WTC11 (cell line): ENCODE results near the gene ADAP1. TPM values are rescaled to one million over a fixed set of nuclear protein-coding genes. Genes with fewer than 3 reads are reported as not detected.

Experiments used
- ATAC-seq: fragments of 200-7000 bp; cut with Tn5 transposase; 2 replicates; pipeline ENCODE4 v1.10.0; 2021; ENCODE audit warnings: mild to moderate bottlenecking, moderate library complexity
- CTCF ChIA-PET: fragments of 300-600 bp; sonication (Branson Sonifier 250); formaldehyde crosslinking; loops from one replicate; lab custom pipeline; 2021; ENCODE audit warnings: antibody characterized with exemption; lab: Charles Lee
- POLR2A ChIA-PET: fragments of 350-600 bp; sonication (Branson Sonifier 250); formaldehyde crosslinking; loops from one replicate; lab custom pipeline; 2021; ENCODE audit warnings: antibody characterized with exemption; lab: Charles Lee
- DNase-seq: peaks from one replicate; pipeline ENCODE4 v3.0.0; 2021; ENCODE audit warnings: low spot score
- H3K27ac Mint-ChIP-seq: 2 replicates; pipeline ENCODE4 v1.8.0; 2021; ENCODE audit warnings: mixed read lengths
- H3K27me3 Mint-ChIP-seq: 2 replicates; pipeline ENCODE4 v1.8.0; 2021; ENCODE audit warnings: low read depth, mild to moderate bottlenecking, moderate library complexity, mixed read lengths
- H3K36me3 Mint-ChIP-seq: 2 replicates; pipeline ENCODE4 v1.8.0; 2021; ENCODE audit warnings: mixed read lengths
- H3K4me1 Mint-ChIP-seq: 2 replicates; pipeline ENCODE4 v1.8.0; 2022; ENCODE audit warnings: mixed read lengths
- H3K4me3 Mint-ChIP-seq: 2 replicates; pipeline ENCODE4 v1.8.0; 2021; ENCODE audit warnings: mild to moderate bottlenecking, moderate library complexity, mixed read lengths
- H3K9me3 Mint-ChIP-seq: 2 replicates; pipeline ENCODE4 v1.8.0; 2021; ENCODE audit warnings: mixed read lengths
- AR ChIP-seq: fragments of 250-450 bp; sonication (Bioruptor Pico); IDR thresholded peaks from 2 replicates; pipeline ENCODE4 v1.9.0; 2021; ENCODE audit warnings: mild to moderate bottlenecking
- E2F4 ChIP-seq: sonication (generic); formaldehyde crosslinking; IDR thresholded peaks from 2 replicates; pipeline ENCODE4 v1.8.1; 2022; ENCODE audit warnings: low read depth, mild to moderate bottlenecking, moderate library complexity, missing genetic modification reagents, borderline replicate concordance
- EMX1 ChIP-seq: fragments of 250-450 bp; sonication (Bioruptor Pico); IDR thresholded peaks from 2 replicates; pipeline ENCODE4 v1.8.0; 2021; ENCODE audit warnings: mild to moderate bottlenecking
- FOXJ3 ChIP-seq: sonication (generic); formaldehyde crosslinking; IDR thresholded peaks from 2 replicates; pipeline ENCODE4 v1.9.0; 2021; ENCODE audit warnings: missing genetic modification reagents, mild to moderate bottlenecking, borderline replicate concordance
- FOXK1 ChIP-seq: sonication (generic); formaldehyde crosslinking; IDR thresholded peaks from 2 replicates; pipeline ENCODE4 v1.8.0; 2022; ENCODE audit warnings: mild to moderate bottlenecking, moderate library complexity, missing genetic modification reagents
- FOXP4 ChIP-seq: sonication (generic); formaldehyde crosslinking; IDR thresholded peaks from 2 replicates; pipeline ENCODE4 v1.8.0; 2022; ENCODE audit warnings: mild to moderate bottlenecking, missing genetic modification reagents
- GRHL2 ChIP-seq: fragments of 250-450 bp; sonication (Bioruptor Pico); IDR thresholded peaks from 2 replicates; pipeline ENCODE4 v1.8.0; 2022; ENCODE audit warnings: mild to moderate bottlenecking, moderate library complexity; ENCODE audit not compliant: insufficient replicate concordance, severe bottlenecking
- HMGXB4 ChIP-seq: sonication (generic); formaldehyde crosslinking; IDR thresholded peaks from 2 replicates; pipeline ENCODE4 v1.8.1; 2023; ENCODE audit warnings: mild to moderate bottlenecking, moderate library complexity, missing genetic modification reagents
- NR2C2 ChIP-seq: sonication (generic); formaldehyde crosslinking; IDR thresholded peaks from 2 replicates; pipeline ENCODE4 v1.8.0; 2022; ENCODE audit warnings: mild to moderate bottlenecking, missing genetic modification reagents
- PRDM15 ChIP-seq: sonication (generic); formaldehyde crosslinking; IDR thresholded peaks from 2 replicates; pipeline ENCODE4 v1.8.0; 2022; ENCODE audit warnings: missing genetic modification reagents
- PRRX2 ChIP-seq: fragments of 250-450 bp; sonication (Bioruptor Pico); IDR thresholded peaks from 2 replicates; pipeline ENCODE4 v1.8.0; 2021; ENCODE audit warnings: mild to moderate bottlenecking
- SMAD3 ChIP-seq: sonication (generic); formaldehyde crosslinking; IDR thresholded peaks from 2 replicates; pipeline ENCODE4 v1.8.0; 2022; ENCODE audit warnings: missing genetic modification reagents, mild to moderate bottlenecking, borderline replicate concordance
- SP1 ChIP-seq: sonication (generic); formaldehyde crosslinking; conservative IDR thresholded peaks from 2 replicates; pipeline ENCODE4 v1.8.1; 2022; ENCODE audit warnings: missing genetic modification reagents
- STAT6 ChIP-seq: sonication (generic); formaldehyde crosslinking; conservative IDR thresholded peaks from 2 replicates; pipeline ENCODE4 v1.8.1; 2023; ENCODE audit warnings: mild to moderate bottlenecking, low read depth, missing genetic modification reagents, moderate library complexity
- USF1 ChIP-seq: sonication (generic); formaldehyde crosslinking; IDR thresholded peaks from 2 replicates; pipeline ENCODE4 v1.8.0; 2022; ENCODE audit warnings: mild to moderate bottlenecking, missing genetic modification reagents
- total RNA-seq: library from RNA; stranded (reverse); gene quantifications from 3 replicates; pipeline ENCODE4 v1.2.3, GENCODE V29; 2021

Gene ADAP1
- total RNA-seq, 1 experiment from 2014 or later: 4.3 TPM

- ChIA-PET POLR2A (interaction anchor here (0.9 kb wide), 1 partner anchor 74 kb away, joined by 3 read pairs; the partner anchor contains the start of gene COX19), CTCF (interaction anchor here (0.6 to 2.5 kb wide), 14 partner anchors 9 to 607 kb away, joined by 3 to 22 read pairs (median 5); partner anchors contain the start of gene COX19)
- H3K27me3 Mint-ChIP-seq: peaks cover 17% of the 10 kb centered on the region
- ATAC-seq: peak; percentile 94
- no peak overlapping the region for H3K4me3 Mint-ChIP-seq
- no peak overlapping the region for H3K27ac Mint-ChIP-seq
- peak; percentile 95 for DNase-seq
- no peaks in the 10 kb centered on the region for H3K9me3 Mint-ChIP-seq
- H3K36me3 Mint-ChIP-seq: peaks cover 3% of the 10 kb centered on the region; the same call in 1 of the 2 replicates
- no peaks in the 10 kb centered on the region for H3K4me1 Mint-ChIP-seq
- no peak for TF ChIP-seq PRRX2 (CRISPR knock-in tag)
- no peak for TF ChIP-seq GRHL2 (CRISPR knock-in tag)
- no peak for TF ChIP-seq NR2C2 (CRISPR knock-in tag)
These were observed 52.9 kb downstream of the ADAP1 start for GRCh38 chr7:901388-902154.

- Mint-ChIP-seq H3K27me3 (peaks cover 17% of the 10 kb centered on the region), H3K27ac (no peak overlapping the region), H3K36me3 (peaks cover 8% of the 10 kb centered on the region), H3K4me3 (no peak overlapping the region), H3K9me3 (no peaks in the 10 kb centered on the region), H3K4me1 (no peaks in the 10 kb centered on the region)
- TF ChIP-seq NR2C2 (CRISPR knock-in tag) (no peak), EMX1 (CRISPR knock-in tag) (no peak), AR (CRISPR knock-in tag) (no peak), FOXJ3 (CRISPR knock-in tag) (no peak), PRDM15 (CRISPR knock-in tag) (no peak), HMGXB4 (CRISPR knock-in tag) (no peak), USF1 (no peak), SMAD3 (no peak), E2F4 (no peak), GRHL2 (CRISPR knock-in tag) (no peak), FOXP4 (CRISPR knock-in tag) (no peak), FOXK1 (CRISPR knock-in tag) (no peak), SP1 (no peak), STAT6 (CRISPR knock-in tag) (no peak)
- POLR2A ChIA-PET: interaction anchor here (0.9 kb wide), 1 partner anchor 74 kb away, joined by 3 read pairs; the partner anchor contains the start of gene COX19
- peak; percentile 3 for ATAC-seq
- DNase-seq: no peak
- CTCF ChIA-PET: interaction anchor here (0.7 to 2.5 kb wide), 10 partner anchors 9 to 1254 kb away, joined by 3 to 22 read pairs (median 6); partner anchors contain the start of gene COX19
These were observed 53.5 kb downstream of the ADAP1 start for GRCh38 chr7:901041-901387.
